Uterus (tissue), 2 donors: ENCODE data around the gene PRKAA1.

ENCODE experiments used
- CTCF ChIP-seq, 4 experiments: fragments of 200-600 bp in 2 of 4; fragments of 450-650 bp in 2 of 4; sonication (generic) in 2 of 4; IDR thresholded peaks; one replicate each; pipeline ENCODE4 v1.5.1; 2016 to 2019; ENCODE audit warnings: antibody characterized with exemption in 4 of 4, mild to moderate bottlenecking in 2 of 4, moderate library complexity in 1 of 4
- POLR2A ChIP-seq, 2 donors: fragments of 450-650 bp; IDR thresholded peaks; one replicate each; pipeline ENCODE4 v1.6.1; 2016; ENCODE audit warnings: antibody characterized with exemption in 2 of 2, mild to moderate bottlenecking in 1 of 2, moderate library complexity in 1 of 2

GRCh38 chr5:40846371-40846770 is 48.2 kb upstream of the PRKAA1 start:
- TF ChIP-seq POLR2A (IDR thresholded peaks at IDR 0.05) (no peak), CTCF (IDR thresholded peaks at IDR 0.05) (no peak)
